Islet precursor cell (in vitro differentiated cells): ENCODE data around the gene METTL1.

ENCODE experiments used
- DNase-seq: peaks from one replicate; pipeline ENCODE4 v3.0.0-alpha.2; 2018

The METTL1 gene

DNA sequence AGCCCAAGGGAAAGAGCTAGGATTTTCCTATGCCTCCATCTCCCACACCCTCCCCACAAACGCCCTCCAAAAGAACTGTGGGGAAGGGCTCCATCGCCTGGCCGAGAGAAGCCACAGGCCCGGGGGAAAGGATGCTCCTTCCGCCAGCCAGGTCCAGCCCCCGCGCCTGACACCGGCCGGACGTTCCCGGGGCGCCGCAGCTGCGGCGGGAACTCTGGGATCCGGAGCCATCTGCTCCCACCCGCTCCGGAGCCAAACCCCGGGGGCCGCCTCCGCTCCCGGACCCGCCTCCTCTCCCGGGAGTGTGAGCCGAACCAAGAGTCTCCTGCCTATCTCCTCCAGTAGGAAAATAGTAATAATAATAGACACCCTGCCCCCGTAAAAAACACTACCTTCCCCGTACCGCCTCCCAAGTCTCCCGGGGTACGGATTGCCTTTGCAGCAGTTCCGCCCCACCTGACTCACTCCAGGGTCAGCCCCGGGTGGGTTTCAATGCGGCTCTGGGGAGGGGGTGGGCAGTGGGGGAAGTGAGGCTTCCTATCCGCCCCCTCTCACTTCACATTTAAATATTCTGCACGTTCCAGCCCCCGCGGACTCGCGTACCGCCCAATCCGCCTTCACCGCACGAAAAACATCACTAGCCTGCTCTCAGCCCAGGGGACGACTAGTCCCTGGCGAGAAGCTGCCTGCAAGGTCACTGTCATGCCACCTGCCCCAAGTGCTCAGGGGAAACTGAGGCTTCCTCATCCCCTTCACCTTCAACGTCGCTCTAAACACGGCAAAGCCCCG lies 35.8 kb downstream of the METTL1 start:
- DNase-seq, result peak; percentile 81

GRCh38 chr12:57735198-57735855 lies 36.6 kb downstream of the METTL1 start:
- no peak for DNase-seq

- peak; percentile 35 for DNase-seq
Observed at GRCh38 chr12:57734591-57734990, 37.3 kb downstream of the METTL1 start.

GRCh38 chr12:57733928-57734327 lies 38.0 kb downstream of the METTL1 start:
- DNase-seq, result peak; percentile 43

- DNase-seq, result peak; percentile 61
Observed at GRCh38 chr12:57732726-57733593, 38.9 kb downstream of the METTL1 start.

GRCh38 chr12:57732270-57732669 lies 39.6 kb downstream of the METTL1 start:
- DNase-seq, result peak; percentile 50

- DNase-seq, result peak; percentile 50
Observed at GRCh38 chr12:57731411-57732080, 40.4 kb downstream of the METTL1 start.

- DNase-seq, result peak; percentile 50
Observed at GRCh38 chr12:57730336-57731067, 41.4 kb downstream of the METTL1 start.

DNA sequence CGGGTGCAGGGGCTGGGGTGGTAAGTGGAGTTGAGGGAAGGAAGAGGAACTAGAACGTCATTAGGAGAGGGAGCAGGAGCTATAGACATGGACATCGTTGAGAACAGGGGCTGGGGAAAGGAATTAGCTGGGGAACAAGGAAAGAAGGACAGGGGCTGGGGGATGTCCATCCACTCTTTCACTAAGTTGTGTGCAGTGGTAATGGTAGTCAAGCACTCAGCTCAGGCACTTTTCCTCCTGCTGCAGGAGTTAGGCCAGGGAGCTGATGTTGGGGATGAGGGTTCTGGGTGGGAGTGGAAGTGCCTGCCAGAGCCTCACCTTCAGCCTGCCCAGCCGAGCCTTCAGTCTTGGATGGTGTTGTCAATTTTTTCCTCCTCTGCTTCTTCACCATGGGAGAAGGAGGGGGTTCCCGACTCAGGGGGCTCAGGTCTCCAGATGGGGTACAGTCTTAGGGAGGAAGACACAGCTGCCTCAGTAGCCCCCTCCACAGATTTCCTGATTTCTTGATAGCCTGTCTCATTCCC lies 42.5 kb downstream of the METTL1 start:
- DNase-seq, result peak; percentile 48

DNA sequence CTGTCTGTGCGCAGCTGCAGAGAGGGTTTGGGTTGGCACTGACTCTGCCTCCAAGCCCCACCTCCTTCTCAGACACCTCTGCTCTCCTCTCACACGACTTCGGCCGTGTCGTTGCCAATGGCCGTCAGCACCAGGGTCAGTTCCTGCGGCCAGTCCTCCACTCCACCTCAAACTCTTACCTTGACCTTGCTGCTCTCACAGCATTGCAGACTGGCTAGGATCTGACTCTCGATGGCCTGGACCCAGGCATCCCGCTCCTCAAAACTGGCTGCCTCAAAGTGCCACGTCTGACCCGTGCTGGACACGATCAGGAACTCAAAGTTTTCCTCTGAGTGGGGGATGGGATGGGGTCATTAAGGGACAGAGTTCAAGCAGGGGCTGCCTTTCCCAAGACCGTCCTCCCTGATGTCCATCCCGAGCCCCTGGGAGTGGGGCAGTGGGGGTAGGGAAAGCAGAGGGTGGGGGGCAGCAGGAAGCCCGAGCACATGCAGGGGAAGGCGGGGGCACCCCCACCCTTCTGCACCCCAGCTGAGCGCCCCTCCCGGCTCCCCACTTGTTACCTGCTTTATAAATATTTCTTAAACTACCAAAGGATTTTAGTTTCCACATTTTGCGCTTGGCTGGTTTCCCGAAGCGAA lies 44.0 kb downstream of the METTL1 start:
- DNase-seq, result peak; percentile 88

GRCh38 chr12:57726884-57727757 lies 44.8 kb downstream of the METTL1 start:
- peak; percentile 84 for DNase-seq

DNA sequence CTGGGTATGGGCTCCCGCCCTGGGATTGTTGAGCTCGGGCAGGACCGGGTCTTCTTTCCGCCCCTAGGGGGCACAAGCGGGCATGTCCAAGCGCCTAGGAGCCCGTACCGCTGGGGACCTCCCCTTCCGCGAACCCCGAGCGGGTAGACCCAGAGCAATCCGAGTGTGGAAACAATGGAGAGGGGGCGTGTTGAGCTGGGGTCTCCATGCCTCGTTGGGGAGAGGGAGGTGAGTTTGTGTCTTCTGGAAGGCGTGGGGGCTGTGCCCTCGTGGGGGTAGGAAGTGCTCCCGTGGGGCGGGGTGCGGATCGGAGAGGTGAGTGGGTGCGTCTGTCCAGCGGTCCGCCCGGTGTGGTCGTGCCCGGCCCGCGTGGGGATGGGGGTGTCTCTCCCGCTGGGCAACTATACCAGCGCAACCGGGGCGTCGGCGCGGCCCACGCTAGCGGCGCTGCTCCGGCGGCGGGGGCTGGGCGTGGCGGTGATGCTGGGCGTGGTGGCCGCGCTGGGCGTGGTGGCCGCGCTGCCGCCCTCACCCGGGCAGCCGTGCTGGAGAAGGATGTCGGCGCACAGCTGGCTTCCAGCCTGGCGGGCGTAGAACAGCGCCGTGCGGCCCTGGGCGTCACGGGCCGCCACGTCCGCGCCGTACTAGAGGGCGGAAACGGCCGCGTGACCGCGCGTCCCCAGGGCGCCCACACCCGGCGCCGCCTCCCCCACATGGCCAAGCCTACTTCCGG lies 45.6 kb downstream of the METTL1 start:
- peak; percentile 87 for DNase-seq

- DNase-seq, result no peak
Observed at GRCh38 chr12:57725851-57726150, 46.1 kb downstream of the METTL1 start.

DNA sequence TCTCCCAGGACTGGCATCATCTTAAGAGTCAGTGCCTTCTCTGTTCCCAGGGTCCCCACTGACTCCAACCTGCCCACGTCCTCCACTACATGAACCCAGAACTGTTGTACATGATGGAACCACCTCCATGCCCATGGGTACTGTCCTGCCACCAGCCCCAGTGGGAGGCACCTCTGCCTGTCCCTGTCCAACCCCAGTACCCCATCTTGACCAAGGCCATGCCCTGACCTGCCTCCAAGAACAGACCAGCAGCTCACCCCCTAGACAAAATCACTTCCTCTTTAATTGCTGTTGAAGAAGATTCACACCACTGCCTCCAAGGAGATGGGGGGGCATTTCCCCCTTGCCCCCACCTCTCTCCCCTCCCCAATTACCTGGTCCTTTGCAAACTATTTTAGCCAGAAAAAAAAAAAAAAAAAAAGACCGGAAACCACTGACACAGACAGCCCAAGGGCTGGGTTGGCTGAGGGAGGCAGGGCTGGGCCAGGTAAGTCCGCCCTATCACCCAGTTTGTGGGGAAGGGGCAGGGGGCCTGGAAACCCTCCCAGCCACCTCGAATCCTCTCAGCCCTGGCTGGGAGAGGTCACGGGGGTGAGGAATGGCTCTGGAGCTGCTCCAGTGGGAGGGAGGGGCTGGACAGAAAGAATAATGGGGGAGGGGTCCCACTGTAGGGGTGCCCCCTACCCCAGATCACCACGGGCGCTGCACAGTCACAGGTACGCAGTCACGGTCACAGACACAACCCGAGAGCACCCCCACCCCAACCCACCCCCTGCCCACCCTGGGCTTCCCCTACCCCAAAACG lies 46.8 kb downstream of the METTL1 start:
- no peak for DNase-seq

DNA sequence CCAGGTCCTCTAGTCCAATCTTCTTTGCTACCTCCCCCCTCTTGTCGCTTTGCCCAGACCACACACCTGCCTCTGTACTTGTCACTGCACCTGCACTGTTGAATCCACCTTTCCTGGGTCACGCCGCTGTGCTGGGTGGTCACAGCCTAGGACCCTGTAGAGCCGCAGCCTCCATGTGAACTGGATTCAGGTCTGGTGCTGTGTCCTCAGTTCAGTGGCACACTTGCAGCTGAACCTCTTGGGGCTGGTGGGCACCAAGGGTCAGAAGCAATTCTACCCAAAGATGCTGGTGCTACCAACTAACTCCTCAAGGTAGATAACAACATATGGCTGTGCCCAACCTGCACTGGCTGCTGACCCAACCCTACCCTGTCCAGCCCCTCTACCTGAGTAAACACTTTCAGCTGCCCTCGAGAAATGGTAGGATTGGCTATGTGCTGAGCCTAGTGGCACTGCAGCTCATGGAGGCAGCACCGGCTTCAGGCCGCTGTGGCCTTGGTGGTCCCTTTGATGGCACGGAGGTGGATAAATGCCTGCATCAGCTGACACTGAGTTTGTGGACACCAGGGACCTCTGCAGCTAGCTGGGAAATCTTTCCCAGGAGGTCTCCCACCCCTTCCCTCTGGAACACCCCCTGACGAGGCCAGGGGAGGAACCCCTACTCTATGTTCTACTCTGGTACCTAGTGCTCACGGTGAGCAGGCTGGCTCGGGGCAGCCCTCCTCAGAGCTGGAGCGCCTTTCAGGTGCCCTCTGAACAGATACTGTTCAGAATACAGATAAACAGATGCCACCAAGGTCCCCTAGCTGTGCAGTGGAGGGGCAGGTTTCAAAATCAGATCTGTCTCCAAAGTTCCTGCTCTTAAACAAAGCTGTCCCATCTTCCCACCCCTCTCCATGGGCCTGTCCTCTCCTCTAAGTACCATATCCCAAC lies 47.6 kb downstream of the METTL1 start:
- peak; percentile 52 for DNase-seq

DNA sequence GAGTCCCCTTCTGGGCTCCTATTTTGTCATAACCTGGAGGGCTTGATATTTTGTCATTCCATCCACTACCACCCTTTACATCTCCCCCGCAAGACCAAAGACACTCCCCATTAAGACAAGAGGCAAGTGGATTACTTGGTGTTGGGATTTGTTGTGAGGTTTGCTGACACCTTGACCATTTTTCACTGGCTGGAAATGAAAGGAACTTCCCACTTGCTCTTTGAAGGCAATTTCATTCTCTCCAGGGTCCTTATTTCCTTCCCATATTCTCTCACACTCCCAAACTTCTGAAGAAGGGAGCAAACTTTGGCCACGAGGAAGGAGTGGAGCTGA lies 48.3 kb downstream of the METTL1 start:
- no peak for DNase-seq

GRCh38 chr12:57722716-57723629 lies 48.9 kb downstream of the METTL1 start:
- DNase-seq, result peak; percentile 48
